ENCODE results near the gene FEV. TPM values are rescaled to one million over a fixed set of nuclear protein-coding genes. Genes with fewer than 3 reads are reported as not detected.
A peak's percentile ranks its signal among the peaks of the same experiment; 100 is the strongest.

FEV gene
- total RNA-seq, 1 donor from 2014 or later, result 15.6 TPM

GRCh38 chr2:218982586-218983262, 2.3 kb downstream of the FEV start:
- H3K4me3 Mint-ChIP-seq (ENCODE audit: low read depth), result peak overlapping the region; percentile 37
- peaks cover 8% of the 10 kb centered on the region for H3K4me1 Mint-ChIP-seq (ENCODE audit: low read depth)
- no peaks in the 10 kb centered on the region for H3K9me3 Mint-ChIP-seq (ENCODE audit: low read depth)
- H3K27me3 Mint-ChIP-seq, result peaks cover 85% of the 10 kb centered on the region
- DNase-seq (ENCODE audit: low spot score, unreplicated experiment), result no peak
- H3K27ac Mint-ChIP-seq, result no peak overlapping the region
- no peaks in the 10 kb centered on the region for H3K36me3 Mint-ChIP-seq (ENCODE audit: insufficient read depth)
- no peak for TF ChIP-seq CTCF (IDR thresholded peaks at IDR 0.05; ENCODE audit: unreplicated experiment)

GRCh38 chr2:218981881-218982585, 3.0 kb downstream of the FEV start:
- Mint-ChIP-seq H3K27me3 (peaks cover 85% of the 10 kb centered on the region), H3K4me1 (ENCODE audit: low read depth) (peaks cover 8% of the 10 kb centered on the region), H3K27ac (no peak overlapping the region), H3K36me3 (ENCODE audit: insufficient read depth) (no peaks in the 10 kb centered on the region), H3K9me3 (ENCODE audit: low read depth) (no peaks in the 10 kb centered on the region), H3K4me3 (ENCODE audit: low read depth) (peak overlapping the region; percentile 37)
- no peak for TF ChIP-seq CTCF (IDR thresholded peaks at IDR 0.05; ENCODE audit: unreplicated experiment)
- DNase-seq (ENCODE audit: low spot score, unreplicated experiment), result no peak

GRCh38 chr2:218981390-218981880, 3.5 kb downstream of the FEV start:
- H3K27me3 Mint-ChIP-seq, result peaks cover 85% of the 10 kb centered on the region
- no peak for DNase-seq (ENCODE audit: low spot score, unreplicated experiment)
- TF ChIP-seq CTCF (IDR thresholded peaks at IDR 0.05; ENCODE audit: unreplicated experiment), result peak; percentile 16
- H3K4me1 Mint-ChIP-seq (ENCODE audit: low read depth), result peaks cover 8% of the 10 kb centered on the region
- H3K9me3 Mint-ChIP-seq (ENCODE audit: low read depth), result no peaks in the 10 kb centered on the region
- no peak overlapping the region for H3K27ac Mint-ChIP-seq
- peak overlapping the region; percentile 49 for H3K4me3 Mint-ChIP-seq (ENCODE audit: low read depth)
- H3K36me3 Mint-ChIP-seq (ENCODE audit: insufficient read depth), result no peaks in the 10 kb centered on the region

GRCh38 chr2:218980735-218981389, 4.1 kb downstream of the FEV start:
- Mint-ChIP-seq H3K27me3 (peaks cover 85% of the 10 kb centered on the region), H3K4me1 (ENCODE audit: low read depth) (peaks cover 8% of the 10 kb centered on the region), H3K36me3 (ENCODE audit: insufficient read depth) (no peaks in the 10 kb centered on the region), H3K4me3 (ENCODE audit: low read depth) (peak overlapping the region; percentile 49), H3K9me3 (ENCODE audit: low read depth) (no peaks in the 10 kb centered on the region), H3K27ac (no peak overlapping the region)
- no peak for DNase-seq (ENCODE audit: low spot score, unreplicated experiment)
- peak; percentile 16 for TF ChIP-seq CTCF (IDR thresholded peaks at IDR 0.05; ENCODE audit: unreplicated experiment)
